Activated CD8-positive, alpha-beta T cell treated with anti-CD3 and anti-CD28 coated beads for 36 hours (primary cell): ENCODE measurements around the gene TELO2. TPM values are rescaled to one million over a fixed set of nuclear protein-coding genes. Genes with fewer than 3 reads are reported as not detected.

Experiments
- ATAC-seq: fragments of 200-7000 bp; cut with Tn5 transposase; one replicate; pipeline ENCODE4 v1.10.0; 2021; ENCODE audit warnings: mild to moderate bottlenecking, moderate library complexity
- CTCF ChIA-PET: fragments of 350-600 bp; sonication (Branson Sonifier 250); formaldehyde crosslinking; loops from one replicate; lab custom pipeline; 2021; ENCODE audit warnings: antibody characterized with exemption; lab: Charles Lee
- POLR2A ChIA-PET: fragments of 350-600 bp; sonication (Branson Sonifier 250); formaldehyde crosslinking; loops from one replicate; lab custom pipeline; 2021; ENCODE audit warnings: antibody characterized with exemption; lab: Charles Lee
- DNase-seq: peaks from one replicate; pipeline ENCODE4 v3.0.0-alpha.2; 2020
- H3K27ac Mint-ChIP-seq: one replicate; pipeline ENCODE4 v1.8.0; 2021; ENCODE audit warnings: mild to moderate bottlenecking, mixed read lengths
- H3K27me3 Mint-ChIP-seq: one replicate; pipeline ENCODE4 v1.8.0; 2021; ENCODE audit warnings: mixed read lengths
- H3K36me3 Mint-ChIP-seq: one replicate; pipeline ENCODE4 v1.8.0; 2021; ENCODE audit warnings: low read depth, mixed read lengths
- H3K4me1 Mint-ChIP-seq: one replicate; pipeline ENCODE4 v1.8.0; 2021; ENCODE audit warnings: low read depth, mixed read lengths
- H3K4me3 Mint-ChIP-seq: one replicate; pipeline ENCODE4 v1.8.0; 2021; ENCODE audit warnings: mild to moderate bottlenecking, moderate library complexity, mixed read lengths
- H3K9me3 Mint-ChIP-seq: one replicate; pipeline ENCODE4 v1.8.0; 2021; ENCODE audit warnings: mixed read lengths
- intact Hi-C: fragments of 100-400 bp; cut with micrococcal nuclease; formaldehyde crosslinking; loops from one replicate; pipeline ENCODE4 v1.10.0; 2022
- total RNA-seq, 2 experiments: library from RNA; stranded (reverse); gene quantifications; one replicate each; pipeline ENCODE4 v1.2.3, GENCODE V29; 2021
- TF ChIP-seq, protein P1 (sequence below): fragments of 200-600 bp; IDR thresholded peaks from one replicate; pipeline ENCODE4 v1.8.0; 2022; ENCODE audit warnings: antibody characterized with exemption, mild to moderate bottlenecking

The TELO2 gene
- total RNA-seq, 2 experiments from 2014 or later: 59.1 to 62.1 TPM

- H3K36me3 Mint-ChIP-seq: no peaks in the 10 kb centered on the region
- TF ChIP-seq, protein P1, sequence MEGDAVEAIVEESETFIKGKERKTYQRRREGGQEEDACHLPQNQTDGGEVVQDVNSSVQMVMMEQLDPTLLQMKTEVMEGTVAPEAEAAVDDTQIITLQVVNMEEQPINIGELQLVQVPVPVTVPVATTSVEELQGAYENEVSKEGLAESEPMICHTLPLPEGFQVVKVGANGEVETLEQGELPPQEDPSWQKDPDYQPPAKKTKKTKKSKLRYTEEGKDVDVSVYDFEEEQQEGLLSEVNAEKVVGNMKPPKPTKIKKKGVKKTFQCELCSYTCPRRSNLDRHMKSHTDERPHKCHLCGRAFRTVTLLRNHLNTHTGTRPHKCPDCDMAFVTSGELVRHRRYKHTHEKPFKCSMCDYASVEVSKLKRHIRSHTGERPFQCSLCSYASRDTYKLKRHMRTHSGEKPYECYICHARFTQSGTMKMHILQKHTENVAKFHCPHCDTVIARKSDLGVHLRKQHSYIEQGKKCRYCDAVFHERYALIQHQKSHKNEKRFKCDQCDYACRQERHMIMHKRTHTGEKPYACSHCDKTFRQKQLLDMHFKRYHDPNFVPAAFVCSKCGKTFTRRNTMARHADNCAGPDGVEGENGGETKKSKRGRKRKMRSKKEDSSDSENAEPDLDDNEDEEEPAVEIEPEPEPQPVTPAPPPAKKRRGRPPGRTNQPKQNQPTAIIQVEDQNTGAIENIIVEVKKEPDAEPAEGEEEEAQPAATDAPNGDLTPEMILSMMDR: no peak
- no peak overlapping the region for H3K27ac Mint-ChIP-seq
- POLR2A ChIA-PET: no interaction called here
- CTCF ChIA-PET: no interaction called here
- no peaks in the 10 kb centered on the region for H3K4me1 Mint-ChIP-seq
- DNase-seq: no peak
- H3K9me3 Mint-ChIP-seq: no peaks in the 10 kb centered on the region
- no peak overlapping the region for H3K4me3 Mint-ChIP-seq
- no peak for ATAC-seq
- no peaks in the 10 kb centered on the region for H3K27me3 Mint-ChIP-seq
- intact Hi-C loops: no loop called here
Measured at GRCh38 chr16:1453316-1453715, 39.8 kb upstream of the TELO2 start.

DNA sequence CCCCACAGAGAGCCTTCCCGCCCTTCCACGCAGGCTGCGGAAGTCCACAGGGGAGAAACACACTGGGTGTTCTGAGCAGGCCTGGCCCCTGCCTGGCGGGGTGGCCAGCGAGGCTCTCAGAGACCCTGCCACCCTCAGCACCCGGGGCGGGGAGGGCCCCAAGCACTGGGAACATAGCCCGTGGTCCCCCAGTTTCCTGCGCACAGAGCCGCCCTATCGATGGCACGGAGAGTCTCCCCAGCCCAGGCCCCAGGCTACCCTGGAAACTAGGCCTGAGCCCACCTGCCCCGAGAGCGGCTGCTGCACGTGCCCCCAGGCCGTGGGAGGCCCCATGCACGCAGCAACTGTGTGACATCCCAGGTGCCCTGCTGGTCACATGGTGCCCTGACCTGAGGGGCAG is 38.6 kb upstream of the TELO2 start:
- Mint-ChIP-seq H3K4me3 (no peak overlapping the region), H3K36me3 (no peaks in the 10 kb centered on the region), H3K9me3 (no peaks in the 10 kb centered on the region), H3K27ac (no peak overlapping the region), H3K27me3 (no peaks in the 10 kb centered on the region), H3K4me1 (peaks cover 4% of the 10 kb centered on the region)
- intact Hi-C loops: no loop called here
- DNase-seq (no peak), ATAC-seq (no peak)
- TF ChIP-seq, protein P1: no peak
- POLR2A ChIA-PET: no interaction called here
- CTCF ChIA-PET: no interaction called here

- intact Hi-C loops: no loop called here
- CTCF ChIA-PET: no interaction called here
- POLR2A ChIA-PET: no interaction called here
- no peak for ATAC-seq
- TF ChIP-seq, protein P1: no peak
- H3K4me3 Mint-ChIP-seq: no peak overlapping the region
- no peak overlapping the region for H3K27ac Mint-ChIP-seq
- H3K4me1 Mint-ChIP-seq: peaks cover 6% of the 10 kb centered on the region
- H3K36me3 Mint-ChIP-seq: no peaks in the 10 kb centered on the region
- no peak for DNase-seq
- no peaks in the 10 kb centered on the region for H3K9me3 Mint-ChIP-seq
- H3K27me3 Mint-ChIP-seq: no peaks in the 10 kb centered on the region
Measured at GRCh38 chr16:1455190-1456171, 37.7 kb upstream of the TELO2 start.

- CTCF ChIA-PET: no interaction called here
- DNase-seq: no peak
- Mint-ChIP-seq H3K27ac (no peak overlapping the region), H3K4me3 (no peak overlapping the region), H3K36me3 (peaks cover 2% of the 10 kb centered on the region), H3K27me3 (no peaks in the 10 kb centered on the region), H3K4me1 (peaks cover 6% of the 10 kb centered on the region), H3K9me3 (no peaks in the 10 kb centered on the region)
- ATAC-seq: no peak
- TF ChIP-seq, protein P1: no peak
- intact Hi-C loops: no loop called here
- POLR2A ChIA-PET: no interaction called here
Measured at GRCh38 chr16:1456951-1457350, 36.2 kb upstream of the TELO2 start.
